GM19043 (cell line): Measurements from ENCODE around the gene EYS.
"Not testable (repeated sequence)": the region's sequence is repeated elsewhere in the genome, so short reads cannot be mapped to it uniquely, and the experiment has no call there.

Experiments used
- ATAC-seq: cut with Tn5 transposase; IDR thresholded peaks from one replicate; pipeline ENCODE4 v1.9.1; 2021; ENCODE audit warnings: low read depth; ENCODE audit not compliant: unreplicated experiment

EYS gene

DNA sequence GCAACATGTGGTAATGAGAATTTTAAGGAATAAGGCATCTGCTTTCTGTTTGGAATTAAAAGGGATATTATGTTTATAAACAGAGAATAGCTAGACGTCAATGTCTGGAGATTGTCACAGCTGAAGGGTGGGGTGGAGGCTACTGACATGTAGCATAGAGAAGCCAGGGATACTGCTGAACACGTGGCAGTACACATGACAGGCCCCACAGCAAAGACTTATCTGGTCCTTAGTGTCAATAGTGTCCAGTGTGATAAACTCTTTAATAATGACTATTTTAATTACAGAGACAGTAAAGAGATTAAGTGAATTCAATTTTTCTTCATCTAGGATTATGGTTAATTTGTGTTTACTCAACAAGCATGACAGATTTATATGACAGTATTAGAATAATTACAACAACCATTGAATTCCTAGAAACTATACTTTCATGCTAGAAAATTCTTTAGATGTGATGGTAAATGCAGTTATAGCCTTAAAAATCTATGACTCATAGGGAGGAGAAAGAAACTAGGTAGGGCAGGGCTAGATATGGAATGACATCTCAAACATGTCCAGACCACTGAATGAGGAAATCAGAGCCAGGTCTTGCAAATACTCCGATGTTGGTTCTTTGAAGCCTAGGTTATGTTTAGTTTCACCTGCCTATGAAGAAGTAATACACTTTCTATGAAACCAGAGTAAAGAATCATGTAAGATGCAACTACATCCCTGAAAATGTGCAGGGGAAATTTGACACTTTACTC lies 1671.9 kb downstream of the EYS start:
- ATAC-seq, result no peak

DNA sequence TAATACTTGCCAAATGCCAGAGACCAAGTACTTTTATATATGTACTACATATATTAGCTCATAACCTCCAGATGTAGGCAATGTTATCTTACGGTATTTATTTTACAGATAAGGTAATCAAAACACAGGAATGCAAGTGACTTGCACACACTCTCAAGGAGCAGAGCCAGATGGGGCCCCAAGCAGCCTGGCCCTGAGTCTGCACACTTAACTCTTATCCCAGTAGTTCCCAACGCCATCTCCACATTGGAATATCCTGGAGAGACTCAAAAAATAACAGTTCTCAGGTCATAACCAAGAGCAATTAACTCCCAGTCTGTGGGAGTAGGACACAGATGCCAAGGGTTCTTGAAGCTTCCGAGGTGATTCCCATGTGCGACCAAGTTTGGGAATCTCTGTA lies 1672.7 kb downstream of the EYS start:
- ATAC-seq, result no peak

DNA sequence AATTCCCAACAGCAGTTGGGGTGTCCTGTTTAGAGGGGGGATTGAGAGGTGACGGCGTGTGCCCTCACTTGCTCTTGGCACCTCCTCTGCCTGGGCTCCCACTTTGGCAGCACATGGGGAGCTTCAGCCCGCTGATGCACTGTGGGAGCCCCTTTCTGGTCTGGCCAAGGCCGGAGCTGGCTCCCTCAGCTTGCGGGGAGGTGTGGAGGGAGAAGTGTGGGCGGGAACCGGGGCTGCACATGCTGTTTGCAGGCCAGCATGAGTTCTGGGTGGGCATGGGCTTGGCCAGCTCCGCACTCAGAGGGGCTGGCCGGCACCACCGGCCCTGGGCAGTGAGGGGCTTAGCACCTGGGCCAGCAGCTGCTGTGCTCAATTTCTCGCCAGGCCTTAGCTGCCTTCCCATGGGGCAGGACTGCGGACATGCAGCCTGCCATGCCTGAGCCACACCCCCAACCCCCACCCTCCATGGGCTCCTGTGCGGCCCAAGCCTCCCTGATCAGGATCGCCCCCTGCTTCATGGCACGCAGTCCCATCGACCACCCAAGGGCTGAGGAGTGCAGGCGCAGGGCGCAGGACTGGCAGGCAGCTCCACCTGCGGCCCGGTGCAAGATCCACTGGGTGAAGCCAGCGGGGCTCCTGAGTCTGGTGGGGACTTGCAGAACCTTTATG lies 1675.9 kb downstream of the EYS start:
- not testable (repeated sequence) for ATAC-seq

DNA sequence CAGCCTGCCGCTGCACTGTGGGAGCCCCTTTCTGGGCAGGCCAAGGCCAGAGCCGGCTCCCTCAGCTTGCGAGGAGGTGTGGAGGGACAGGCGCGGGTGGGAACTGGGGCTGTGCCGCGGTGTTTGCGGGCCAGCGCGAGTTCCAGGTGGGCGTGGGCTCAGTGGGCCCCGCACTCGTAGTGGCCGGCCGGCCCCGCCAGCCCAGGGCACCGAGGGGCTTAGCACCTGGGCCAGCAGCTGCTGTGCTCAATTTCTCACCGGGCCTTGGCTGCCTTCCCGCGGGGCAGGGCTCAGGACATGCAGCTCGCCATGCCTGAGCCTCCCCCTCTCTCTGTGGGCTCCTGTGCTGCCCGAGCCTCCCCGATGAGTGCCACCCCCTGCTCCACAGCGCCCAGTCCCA lies 1683.3 kb downstream of the EYS start:
- no peak for ATAC-seq

DNA sequence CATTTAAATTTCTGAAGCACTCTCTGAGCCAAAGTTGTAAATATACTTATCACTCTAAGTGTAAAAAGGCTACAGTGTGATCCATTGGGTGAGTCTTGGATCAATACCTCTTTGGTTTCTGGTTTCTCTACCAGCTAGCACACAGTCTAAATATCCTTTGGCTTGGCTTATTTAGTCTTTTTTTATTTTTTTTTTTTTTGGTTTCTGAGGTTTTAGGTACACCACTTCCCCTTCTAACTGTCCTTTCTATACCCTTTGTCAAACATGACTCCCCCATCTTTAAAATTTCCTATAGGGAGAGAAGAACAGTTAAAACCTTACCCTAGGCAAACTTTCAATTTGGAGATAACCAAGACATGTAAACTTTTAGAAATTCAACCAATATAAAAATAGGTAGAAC lies 1692.4 kb downstream of the EYS start:
- ATAC-seq, result no peak

DNA sequence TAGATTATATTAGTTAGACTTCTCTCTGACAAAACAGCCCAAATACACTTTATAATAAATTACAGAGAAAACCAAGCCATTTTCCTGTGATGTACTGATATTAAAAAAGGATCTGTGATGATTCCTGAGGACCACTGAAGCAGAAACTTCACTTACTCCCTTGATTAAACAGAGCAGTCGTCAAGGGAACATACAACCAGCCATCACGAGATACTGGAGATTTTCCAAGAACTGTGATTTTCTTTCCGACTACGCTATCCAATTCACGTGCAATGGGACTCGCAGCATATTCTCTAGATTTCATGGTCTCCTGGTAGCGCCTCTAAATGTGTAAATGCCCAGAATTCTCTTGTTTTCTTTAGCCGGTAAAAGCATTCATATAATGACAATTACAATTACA lies 1694.0 kb downstream of the EYS start:
- no peak for ATAC-seq

DNA sequence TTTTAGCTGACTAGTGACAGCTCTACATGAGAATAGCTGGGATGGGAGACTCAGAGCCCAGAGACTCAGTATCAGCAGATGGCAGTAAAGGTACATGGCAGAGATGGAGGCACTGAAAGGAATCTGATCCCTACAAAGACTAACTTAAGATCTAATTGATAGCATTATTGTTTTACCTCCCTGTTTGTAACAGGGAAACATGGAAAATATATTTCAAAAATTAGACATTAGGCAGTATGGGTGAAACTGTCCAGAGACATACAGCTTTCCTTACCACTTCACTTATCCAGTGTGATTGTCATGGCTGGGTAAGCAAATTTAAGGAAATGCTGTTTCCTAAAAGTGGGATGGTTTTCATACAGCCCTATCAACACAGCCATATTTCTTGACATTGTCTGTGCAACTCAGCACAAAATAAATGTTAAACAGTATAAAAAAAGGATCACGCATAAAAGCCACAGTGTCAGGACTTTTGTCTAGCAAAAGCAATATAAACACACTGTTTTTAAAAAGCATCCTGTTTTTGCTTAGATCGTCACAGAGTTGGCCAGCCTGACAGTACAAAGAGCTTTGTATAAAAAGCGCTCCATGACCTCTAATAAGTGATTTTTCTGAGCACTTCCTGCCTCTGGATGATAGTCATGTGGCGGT lies 1694.5 kb downstream of the EYS start:
- ATAC-seq, result no peak

DNA sequence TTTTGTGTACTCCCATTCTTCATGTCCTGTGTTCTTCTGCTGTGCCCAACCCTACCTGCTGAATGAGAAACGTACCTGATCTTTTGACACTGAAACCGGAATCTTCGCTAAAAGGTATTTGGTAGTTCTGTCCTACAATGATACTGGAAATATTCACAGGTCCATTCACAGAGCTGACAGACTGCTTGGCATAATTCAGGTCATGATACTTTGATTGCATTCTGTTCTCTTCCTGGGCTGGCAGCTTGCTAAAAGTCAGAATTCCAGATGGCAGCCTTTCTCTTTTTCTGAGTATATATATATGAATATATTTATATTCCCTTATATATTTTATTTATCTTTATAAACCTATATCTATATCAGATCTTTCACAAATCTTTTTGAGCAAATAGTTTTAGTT lies 1696.4 kb downstream of the EYS start:
- ATAC-seq, result no peak

DNA sequence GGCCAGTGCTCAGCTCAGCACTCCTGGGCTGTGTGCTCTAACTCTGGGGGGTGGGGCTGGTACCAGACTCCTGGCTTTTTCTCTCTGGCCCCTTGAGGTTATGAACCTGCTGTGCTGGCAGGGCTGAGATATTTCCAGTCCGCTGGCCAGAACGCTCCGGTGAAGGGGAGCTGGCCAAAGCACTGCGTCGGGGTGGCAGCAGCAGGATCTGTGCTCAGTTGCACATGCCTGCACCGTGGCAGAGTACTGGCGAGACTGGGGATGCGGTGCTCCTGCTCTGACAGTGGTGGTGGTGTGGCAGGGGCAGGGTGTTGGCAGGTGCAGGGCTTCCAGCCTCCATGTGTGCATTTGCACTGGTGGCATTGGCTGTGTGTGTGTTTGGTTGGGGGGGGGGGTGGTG lies 1697.0 kb downstream of the EYS start:
- ATAC-seq, result no peak

DNA sequence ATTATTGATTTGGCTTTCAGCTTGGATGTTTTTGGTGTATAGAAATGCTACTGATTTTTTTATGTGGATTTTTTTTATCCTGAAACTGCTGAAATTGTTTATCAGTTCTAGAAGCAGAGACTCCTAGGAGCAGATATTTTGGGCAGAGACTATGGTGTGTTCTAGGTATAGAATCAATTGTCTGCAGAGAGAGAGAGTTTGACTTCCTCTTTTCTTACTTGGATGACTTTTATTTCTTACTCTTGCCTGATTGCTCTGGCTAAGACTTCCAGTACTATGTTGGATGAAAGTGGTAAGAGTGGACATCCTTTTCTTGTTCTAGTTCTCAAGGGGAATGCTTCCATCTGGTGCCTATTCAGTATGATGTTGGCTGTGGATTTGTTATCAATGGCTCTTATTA lies 1700.8 kb downstream of the EYS start:
- ATAC-seq, result no peak

DNA sequence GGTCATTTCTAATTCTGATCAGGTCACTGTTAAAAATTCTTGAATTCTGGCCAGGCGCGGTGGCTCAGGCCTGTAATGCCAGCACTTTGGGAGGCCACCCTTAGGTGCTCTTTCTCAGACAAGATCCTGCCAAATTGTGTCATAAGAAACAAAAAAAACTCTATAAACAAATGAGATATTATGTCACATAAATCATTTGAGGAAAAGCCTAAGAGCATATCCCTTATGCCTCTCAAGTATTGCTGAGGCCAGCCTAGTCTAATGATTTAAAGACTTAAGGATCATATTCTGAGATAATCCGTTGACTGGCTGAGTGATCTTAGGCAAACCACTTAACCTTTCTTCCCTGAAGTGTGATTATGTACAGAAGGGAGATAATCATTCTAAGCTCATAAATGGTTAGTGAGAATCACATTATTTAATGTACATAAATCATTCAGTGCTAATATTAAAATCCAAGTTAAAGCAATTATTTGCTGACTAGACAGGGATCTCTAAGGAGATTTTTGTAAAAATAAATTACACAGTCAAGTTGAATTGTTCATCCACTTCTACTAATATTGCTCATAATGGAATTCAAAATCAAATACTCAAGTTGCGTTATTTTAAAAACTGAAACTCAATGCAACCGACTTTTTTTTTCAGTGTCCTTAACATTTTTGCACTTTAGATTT lies 1706.1 kb downstream of the EYS start:
- no peak for ATAC-seq

DNA sequence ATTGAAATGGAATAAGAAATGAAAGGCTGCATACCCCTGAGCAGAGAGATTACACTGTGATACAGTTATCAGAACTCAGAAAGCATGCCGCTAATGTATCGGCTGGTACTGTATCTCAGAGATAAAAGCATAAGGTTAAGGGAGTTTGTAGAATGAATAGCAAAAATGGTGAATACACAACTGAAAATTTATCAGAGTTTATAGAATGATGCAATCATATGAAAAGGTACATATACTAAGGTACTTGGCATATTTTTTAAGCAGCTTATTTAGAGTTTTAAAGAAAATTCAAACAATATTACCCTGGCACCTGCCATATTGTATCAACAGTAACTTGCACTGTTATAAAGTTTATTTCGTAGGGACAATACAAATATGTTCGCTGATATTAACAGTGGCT lies 1707.4 kb downstream of the EYS start:
- no peak for ATAC-seq

DNA sequence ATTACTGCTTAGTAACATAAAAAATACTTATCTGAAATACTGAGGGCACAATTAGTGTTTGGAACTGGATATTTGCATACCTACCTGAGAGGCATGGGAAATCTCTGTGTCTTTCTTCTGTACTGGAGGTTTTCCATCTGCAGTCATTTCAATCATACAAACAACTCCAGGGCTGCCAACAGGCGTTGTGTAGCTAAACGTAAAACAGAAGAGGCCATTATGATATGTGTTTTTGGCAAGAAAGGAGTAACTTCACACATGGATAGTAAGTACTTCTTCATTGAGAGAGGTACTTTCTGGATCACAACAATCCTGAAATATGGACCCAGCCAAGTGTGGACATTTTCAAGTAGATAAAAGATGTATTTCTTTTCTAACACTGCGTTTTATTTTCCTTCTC lies 1708.0 kb downstream of the EYS start:
- no peak for ATAC-seq

DNA sequence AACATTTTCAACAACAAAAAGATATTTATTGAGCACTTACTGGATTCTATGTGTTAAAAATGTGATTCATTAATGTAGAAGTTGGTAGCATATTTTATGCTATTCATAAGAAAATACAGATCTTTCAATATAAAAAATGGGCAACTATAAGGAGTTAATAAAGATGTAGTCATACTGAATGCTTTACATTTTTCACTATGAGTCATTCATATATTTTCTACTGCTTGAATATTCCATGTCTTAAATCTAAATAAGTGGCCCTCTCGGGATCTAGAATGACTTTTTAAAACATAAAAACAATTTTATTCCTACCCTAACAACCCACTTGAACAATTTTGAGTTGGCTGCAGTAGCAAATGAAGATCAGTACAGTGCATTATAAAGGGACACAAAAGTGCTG lies 1709.3 kb downstream of the EYS start:
- ATAC-seq, result no peak

DNA sequence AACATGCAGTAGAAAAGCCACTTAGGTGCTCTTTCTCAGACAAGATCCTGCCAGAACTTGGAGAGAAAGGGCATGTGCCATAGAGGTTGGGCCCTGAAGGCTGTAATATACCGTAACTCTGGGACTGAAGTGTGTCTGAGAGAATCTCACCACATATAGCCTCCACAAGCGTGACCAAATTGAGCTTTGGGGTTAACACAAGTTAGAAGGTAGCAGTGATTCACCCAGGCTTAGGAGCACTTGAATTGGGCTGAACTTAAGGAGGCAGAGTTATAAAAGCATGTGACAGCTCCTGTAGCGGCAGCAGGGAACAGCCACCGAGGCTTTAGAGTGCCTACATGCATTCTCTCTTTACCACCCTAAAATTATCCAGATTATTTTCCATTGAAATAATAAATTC lies 1709.8 kb downstream of the EYS start:
- ATAC-seq, result no peak

DNA sequence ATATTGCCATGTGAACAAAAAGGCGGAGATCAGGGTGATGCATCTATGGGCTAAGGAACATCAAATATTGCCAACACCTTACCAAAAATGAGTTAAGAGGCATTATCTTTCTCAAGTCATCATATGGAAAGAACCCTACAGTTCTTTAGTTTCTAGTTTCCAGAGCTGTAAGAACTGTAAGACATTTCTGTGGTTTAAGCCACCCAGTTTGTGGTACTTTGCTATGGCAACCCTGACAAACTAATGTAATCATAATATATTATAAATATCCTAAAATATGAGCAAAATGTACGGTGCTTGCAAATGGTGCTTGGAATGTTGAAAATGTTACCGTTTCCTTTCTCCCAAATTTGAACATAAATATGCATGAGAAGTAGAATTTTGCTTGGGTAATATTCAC lies 1721.8 kb downstream of the EYS start:
- no peak for ATAC-seq

DNA sequence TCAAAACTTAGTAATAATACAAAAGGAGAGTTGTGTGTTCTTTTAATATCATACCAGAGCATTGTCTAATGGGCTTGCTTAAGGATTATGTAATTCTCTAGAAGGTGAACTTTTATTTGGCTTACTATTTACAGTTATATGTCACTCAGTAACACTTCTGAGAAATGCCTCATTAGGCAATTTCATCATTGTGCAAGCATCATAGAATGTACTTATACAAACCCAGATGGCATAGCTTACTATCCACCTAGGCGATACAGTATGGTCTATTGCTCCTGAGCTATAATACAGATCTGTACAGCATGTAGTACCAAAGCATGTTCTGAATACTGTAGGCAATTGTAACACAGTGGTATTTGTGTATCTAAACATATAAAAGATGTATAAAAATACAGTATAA lies 1731.3 kb downstream of the EYS start:
- ATAC-seq, result no peak

DNA sequence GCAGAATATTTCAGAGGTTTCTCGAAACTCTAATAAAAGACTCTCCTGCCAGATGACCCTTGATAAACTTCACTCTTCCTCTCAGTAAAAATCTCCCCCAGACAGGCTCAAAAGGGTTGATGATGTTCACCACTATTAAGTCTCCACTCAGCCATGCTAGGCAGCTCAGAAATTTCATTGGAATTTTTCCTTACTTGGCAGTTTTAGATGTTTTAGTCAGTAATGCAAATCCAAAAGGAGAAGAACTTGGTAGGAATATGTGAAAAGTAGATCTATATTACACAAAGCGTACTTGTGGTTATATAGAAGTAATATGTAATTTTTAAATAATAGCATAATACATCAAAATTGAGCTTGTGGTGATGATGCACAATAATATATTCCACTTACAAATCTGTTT lies 1738.4 kb downstream of the EYS start:
- ATAC-seq, result no peak

DNA sequence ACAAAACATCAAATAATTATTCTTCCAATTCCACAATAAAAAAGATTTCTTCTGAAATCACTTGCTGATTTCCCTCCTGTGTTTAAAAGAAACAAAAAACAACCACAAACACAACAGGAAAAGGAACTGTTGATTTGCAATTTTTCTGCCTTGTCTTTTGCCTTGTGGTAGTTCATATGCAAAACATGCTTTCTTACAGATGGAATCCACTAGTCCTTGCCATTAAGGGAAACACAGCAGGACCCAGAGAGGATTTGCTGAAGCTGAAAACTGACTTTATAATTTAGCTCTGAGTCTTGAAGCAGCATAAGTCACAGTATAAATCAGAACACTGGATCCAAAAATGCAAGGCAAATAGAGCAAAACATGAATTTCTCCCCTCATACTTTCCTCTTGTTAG lies 1742.7 kb downstream of the EYS start:
- no peak for ATAC-seq

DNA sequence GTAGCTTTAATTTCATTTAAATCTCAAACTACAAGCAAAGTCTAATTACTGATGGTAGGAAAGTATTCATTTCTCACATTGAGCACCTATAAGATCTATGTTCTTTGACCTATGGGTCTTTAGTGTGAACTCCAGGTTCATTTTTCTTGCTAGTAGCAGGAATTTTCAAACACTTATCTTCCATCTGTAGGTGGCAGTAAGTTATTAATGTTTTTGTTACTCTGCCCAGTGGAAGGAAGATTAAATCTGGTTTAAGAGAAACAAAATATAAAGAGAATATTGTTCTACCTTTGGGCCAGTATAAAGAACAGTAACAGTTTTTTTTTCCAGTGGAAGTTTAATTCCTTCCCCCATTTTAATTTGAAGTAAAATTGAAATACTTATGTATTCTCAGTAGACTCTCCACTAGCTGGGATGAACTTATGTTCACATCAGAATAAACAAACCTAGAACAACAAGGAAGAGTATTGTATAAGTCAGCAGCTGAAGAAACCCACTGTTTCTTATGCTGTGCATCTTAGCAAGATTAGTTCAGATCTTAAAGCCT lies 1743.2 kb downstream of the EYS start:
- ATAC-seq, result no peak

DNA sequence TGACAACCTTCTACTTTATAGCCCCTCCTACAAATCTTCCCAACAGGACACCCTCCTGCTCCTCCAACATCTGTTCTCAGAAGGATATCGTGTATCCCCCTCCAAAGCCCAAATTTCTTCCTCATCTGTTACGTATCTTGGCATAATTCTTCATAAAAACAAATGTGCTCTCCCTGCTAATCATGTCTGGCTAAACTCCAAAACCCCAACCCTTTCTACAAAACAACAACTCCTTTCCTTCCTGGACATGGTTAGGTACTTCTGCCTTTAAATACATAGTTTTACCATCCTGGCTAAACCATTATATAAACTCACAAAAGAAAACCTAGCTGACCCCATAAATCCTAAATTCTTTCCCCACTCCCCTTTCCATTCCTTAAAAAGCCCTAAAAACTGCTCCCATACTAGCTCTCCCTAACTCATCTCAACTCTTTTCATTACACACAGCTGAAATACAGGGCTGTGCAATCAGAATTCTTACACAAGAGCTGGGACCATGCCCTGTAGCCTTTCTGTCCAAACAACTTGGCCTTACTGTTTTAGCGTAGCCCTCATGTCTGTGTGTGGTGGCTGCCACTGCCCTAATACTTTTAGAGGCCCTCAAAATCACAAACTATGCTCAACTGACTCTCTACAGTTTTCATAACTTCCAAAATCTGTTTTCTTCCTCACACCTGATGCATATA lies 1753.5 kb downstream of the EYS start:
- ATAC-seq, result not testable (repeated sequence)
